ENCODE measurements around the gene DUSP10.

The DUSP10 gene

GRCh38 chr1:221728037-221728505 lies 13.8 kb downstream of the DUSP10 start:
- DNase-seq, result no peak

GRCh38 chr1:221727146-221728036 lies 14.5 kb downstream of the DUSP10 start:
- DNase-seq, result no peak

GRCh38 chr1:221725735-221726672 lies 15.9 kb downstream of the DUSP10 start:
- DNase-seq, result no peak

GRCh38 chr1:221724931-221725605 lies 16.8 kb downstream of the DUSP10 start:
- DNase-seq, result no peak

GRCh38 chr1:221723848-221724236 lies 18.0 kb downstream of the DUSP10 start:
- no peak for DNase-seq

GRCh38 chr1:221723018-221723847 lies 18.7 kb downstream of the DUSP10 start:
- no peak for DNase-seq

GRCh38 chr1:221722254-221723017 lies 19.5 kb downstream of the DUSP10 start:
- no peak for DNase-seq

- no peak for DNase-seq
Observed at GRCh38 chr1:221720545-221720944, 21.3 kb downstream of the DUSP10 start.

GRCh38 chr1:221719987-221720386 lies 21.9 kb downstream of the DUSP10 start:
- no peak for DNase-seq

GRCh38 chr1:221719278-221719597 lies 22.7 kb downstream of the DUSP10 start:
- DNase-seq, result no peak

- no peak for DNase-seq
Observed at GRCh38 chr1:221718381-221719277, 23.3 kb downstream of the DUSP10 start.

GRCh38 chr1:221717485-221717853 lies 24.4 kb downstream of the DUSP10 start:
- no peak for DNase-seq

GRCh38 chr1:221716713-221717484 lies 25.0 kb downstream of the DUSP10 start:
- no peak for DNase-seq

GRCh38 chr1:221715321-221716169 lies 26.3 kb downstream of the DUSP10 start:
- DNase-seq, result no peak

GRCh38 chr1:221714227-221715152 lies 27.4 kb downstream of the DUSP10 start:
- no peak for DNase-seq

GRCh38 chr1:221712776-221713431 lies 29.0 kb downstream of the DUSP10 start:
- DNase-seq, result peak; percentile 63

GRCh38 chr1:221712198-221712684 lies 29.6 kb downstream of the DUSP10 start:
- peak; percentile 29 for DNase-seq

Measured in stimulated activated CD4-positive, alpha-beta T cell treated with anti-CD3 and anti-CD28 coated beads, Interleukin-1b, Interleukin-23, amount 100 ng/mL, for 48 hours (primary cell).